Mesangial cell (primary cell): ENCODE measurements around the gene RTP4. TPM values are rescaled to one million over a fixed set of nuclear protein-coding genes. Genes with fewer than 3 reads are reported as not detected.

Experiments
- total RNA-seq: library from RNA; depleted of rRNA; stranded (reverse); fragments of >200 nt; gene quantifications from 2 replicates; pipeline ENCODE4 v1.2.3, GENCODE V29; 2015

The RTP4 gene, protein sequence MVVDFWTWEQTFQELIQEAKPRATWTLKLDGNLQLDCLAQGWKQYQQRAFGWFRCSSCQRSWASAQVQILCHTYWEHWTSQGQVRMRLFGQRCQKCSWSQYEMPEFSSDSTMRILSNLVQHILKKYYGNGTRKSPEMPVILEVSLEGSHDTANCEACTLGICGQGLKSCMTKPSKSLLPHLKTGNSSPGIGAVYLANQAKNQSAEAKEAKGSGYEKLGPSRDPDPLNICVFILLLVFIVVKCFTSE
- 0.89 TPM in 1 of 2 replicates, not detected in the other for total RNA-seq

DNA sequence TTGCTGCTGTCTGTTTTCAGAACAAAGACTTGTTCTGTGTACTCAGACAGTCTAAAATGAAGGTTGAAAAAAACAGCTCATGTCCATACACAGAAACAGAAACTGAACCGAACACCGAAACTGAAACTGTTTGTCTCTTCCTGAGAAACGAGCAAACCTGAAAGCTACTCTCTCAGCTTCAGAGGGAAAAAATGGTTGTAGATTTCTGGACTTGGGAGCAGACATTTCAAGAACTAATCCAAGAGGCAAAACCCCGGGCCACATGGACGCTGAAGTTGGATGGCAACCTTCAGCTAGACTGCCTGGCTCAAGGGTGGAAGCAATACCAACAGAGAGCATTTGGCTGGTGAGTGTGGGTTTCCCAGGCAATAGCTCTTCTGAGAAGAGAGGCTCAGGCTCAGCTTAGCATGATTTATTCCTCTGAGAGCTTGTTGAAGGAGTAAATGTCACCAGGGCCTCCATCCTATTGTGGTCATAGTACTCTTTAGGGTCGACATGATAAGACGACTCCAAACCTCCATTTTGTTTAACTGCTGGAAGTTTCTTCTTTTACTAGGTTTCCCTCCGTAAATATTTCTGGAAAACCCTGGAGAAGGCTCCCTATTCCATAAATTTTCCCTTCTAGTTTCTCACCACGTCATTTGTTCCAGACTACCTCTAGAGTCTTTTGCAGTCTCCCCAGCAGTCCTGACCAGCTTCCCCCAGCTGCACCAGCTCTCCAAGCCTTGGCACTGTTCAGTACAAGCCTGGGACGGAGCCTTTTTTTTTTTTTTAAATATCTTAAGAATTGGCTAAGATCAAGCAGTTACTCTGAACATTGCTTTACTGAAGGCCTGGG, at the start of gene RTP4:
RTP4 (plus strand) TSS at position 135 of the 838 bp plus-strand sequence; CDS start at position 192, 57 bp downstream.

Other genes with a start within 250 kb of the RTP4 start
- 19.0 and 45.8 TPM in 2 replicates for gene RPL39L, start 228.9 kb upstream of the RTP4 start, total RNA-seq
- gene RTP1, start 170.9 kb upstream of the RTP4 start, total RNA-seq, result not detected in 2 replicates
- not detected in 2 replicates for gene MASP1, start 76.6 kb upstream of the RTP4 start, total RNA-seq